Embryonic facial prominence (tissue), 1 donor: ENCODE measurements around the gene SERPINA10.
A peak's percentile ranks its signal among the peaks of the same experiment; 100 is the strongest.

Experiments
- DNase-seq: peaks from one replicate; pipeline ENCODE4 v3.0.0-alpha.2; 2016; ENCODE audit errors: extremely low spot score

Gene SERPINA10

GRCh38 chr14:94292872-94293577 lies at the start of gene SERPINA10:
Gene SERPINA10 (minus strand): TSS chr14:94293268. CDS start chr14:94290593, 2,675 bp downstream.
- no peak for DNase-seq

- peak; percentile 83 for DNase-seq
Observed at GRCh38 chr14:94342334-94342934, 49.4 kb upstream of the SERPINA10 start.

- no peak for DNase-seq
Observed at GRCh38 chr14:94341656-94342333, 48.7 kb upstream of the SERPINA10 start.

GRCh38 chr14:94340533-94340932 lies 47.5 kb upstream of the SERPINA10 start:
- no peak for DNase-seq

- no peak for DNase-seq
Observed at GRCh38 chr14:94338023-94338422, 45.0 kb upstream of the SERPINA10 start.

GRCh38 chr14:94337274-94337673 lies 44.2 kb upstream of the SERPINA10 start:
- DNase-seq: no peak

GRCh38 chr14:94334872-94335271 lies 41.8 kb upstream of the SERPINA10 start:
- DNase-seq: no peak

- no peak for DNase-seq
Observed at GRCh38 chr14:94332587-94332986, 39.5 kb upstream of the SERPINA10 start.

GRCh38 chr14:94332063-94332583 lies 39.1 kb upstream of the SERPINA10 start:
- no peak for DNase-seq

GRCh38 chr14:94331462-94331861 lies 38.4 kb upstream of the SERPINA10 start:
- no peak for DNase-seq

GRCh38 chr14:94330857-94331256 lies 37.8 kb upstream of the SERPINA10 start:
- DNase-seq: no peak

GRCh38 chr14:94330432-94330831 lies 37.4 kb upstream of the SERPINA10 start:
- no peak for DNase-seq

GRCh38 chr14:94329857-94330256 lies 36.8 kb upstream of the SERPINA10 start:
- no peak for DNase-seq

- no peak for DNase-seq
Observed at GRCh38 chr14:94328196-94328595, 35.1 kb upstream of the SERPINA10 start.

GRCh38 chr14:94322648-94323570 lies 29.8 kb upstream of the SERPINA10 start, which contains the start of gene SERPINA6:
Gene SERPINA6 (minus strand): TSS chr14:94323336. CDS start chr14:94314648, 8,688 bp downstream.
- DNase-seq: no peak

- DNase-seq: no peak
Observed at GRCh38 chr14:94321421-94322271, 28.6 kb upstream of the SERPINA10 start.

GRCh38 chr14:94320243-94320642 lies 27.2 kb upstream of the SERPINA10 start:
- DNase-seq: no peak

GRCh38 chr14:94317259-94317658 lies 24.2 kb upstream of the SERPINA10 start:
- DNase-seq: no peak

GRCh38 chr14:94316692-94317091 lies 23.6 kb upstream of the SERPINA10 start:
- DNase-seq: no peak

- no peak for DNase-seq
Observed at GRCh38 chr14:94314890-94315289, 21.8 kb upstream of the SERPINA10 start.
